Chondrocyte (in vitro differentiated cells): ENCODE results near the gene SPTBN1. TPM values are rescaled to one million over a fixed set of nuclear protein-coding genes. Genes with fewer than 3 reads are reported as not detected.

ENCODE experiments used
- DNase-seq: peaks from one replicate; pipeline ENCODE4 v3.0.0; 2021; ENCODE audit warnings: mixed read lengths, low spot score
- H3K27ac Mint-ChIP-seq: one replicate; pipeline ENCODE4 v1.8.0; 2021; ENCODE audit warnings: mild to moderate bottlenecking, moderate library complexity, mixed read lengths; ENCODE audit not compliant: unreplicated experiment
- H3K27me3 Mint-ChIP-seq: 2 replicates; pipeline ENCODE4 v1.8.0; 2021; ENCODE audit warnings: low read depth, mixed read lengths
- H3K36me3 Mint-ChIP-seq: 2 replicates; pipeline ENCODE4 v1.8.0; 2021; ENCODE audit warnings: low read depth, mixed read lengths
- H3K4me1 Mint-ChIP-seq: 2 replicates; pipeline ENCODE4 v1.8.0; 2021; ENCODE audit warnings: low read depth, mild to moderate bottlenecking, mixed read lengths
- H3K4me3 Mint-ChIP-seq: one replicate; pipeline ENCODE4 v1.8.0; 2021; ENCODE audit warnings: mild to moderate bottlenecking, moderate library complexity, mixed read lengths; ENCODE audit not compliant: unreplicated experiment
- H3K9me3 Mint-ChIP-seq: 2 replicates; pipeline ENCODE4 v1.8.0; 2021; ENCODE audit warnings: low read depth, mixed read lengths
- total RNA-seq: library from RNA; stranded (reverse); gene quantifications from 3 replicates; pipeline ENCODE4 v1.2.1, GENCODE V29; 2021
- TF ChIP-seq, protein P1 (sequence below): fragments of 200-600 bp; sonication (generic); IDR thresholded peaks from 2 replicates; pipeline ENCODE4 v1.5.0; 2021; ENCODE audit warnings: antibody characterized with exemption, mild to moderate bottlenecking, moderate library complexity

SPTBN1 gene
- total RNA-seq, 1 donor from 2014 or later, result 297 TPM

DNA sequence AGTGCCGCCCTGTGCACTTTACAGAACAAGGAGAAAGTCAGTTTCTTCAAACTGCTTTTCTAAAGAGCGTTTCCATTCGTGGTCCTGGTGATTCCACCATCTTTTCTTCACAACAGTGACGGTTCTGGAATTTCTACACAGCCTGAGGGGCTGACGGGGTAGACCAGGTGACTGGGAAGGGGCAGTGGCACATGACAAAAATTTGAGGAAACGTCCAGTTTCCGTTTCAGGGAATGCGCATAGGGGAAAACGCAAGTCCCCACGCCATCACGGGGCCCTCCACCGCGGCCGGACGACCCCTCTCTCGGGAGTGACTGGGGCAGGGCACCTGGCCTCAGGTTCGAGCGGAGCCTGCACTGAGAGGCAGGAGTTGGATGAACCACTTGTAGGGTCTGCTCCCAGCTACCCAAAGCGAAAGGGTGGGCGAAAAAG lies 980 bp upstream of the SPTBN1 start:
- Mint-ChIP-seq H3K27me3 (no peaks in the 10 kb centered on the region), H3K4me3 (peak overlapping the region; percentile 73), H3K36me3 (no peaks in the 10 kb centered on the region), H3K27ac (peak overlapping the region; percentile 82), H3K9me3 (no peaks in the 10 kb centered on the region), H3K4me1 (peaks cover 30% of the 10 kb centered on the region)
- DNase-seq, result no peak
- TF ChIP-seq, protein P1, sequence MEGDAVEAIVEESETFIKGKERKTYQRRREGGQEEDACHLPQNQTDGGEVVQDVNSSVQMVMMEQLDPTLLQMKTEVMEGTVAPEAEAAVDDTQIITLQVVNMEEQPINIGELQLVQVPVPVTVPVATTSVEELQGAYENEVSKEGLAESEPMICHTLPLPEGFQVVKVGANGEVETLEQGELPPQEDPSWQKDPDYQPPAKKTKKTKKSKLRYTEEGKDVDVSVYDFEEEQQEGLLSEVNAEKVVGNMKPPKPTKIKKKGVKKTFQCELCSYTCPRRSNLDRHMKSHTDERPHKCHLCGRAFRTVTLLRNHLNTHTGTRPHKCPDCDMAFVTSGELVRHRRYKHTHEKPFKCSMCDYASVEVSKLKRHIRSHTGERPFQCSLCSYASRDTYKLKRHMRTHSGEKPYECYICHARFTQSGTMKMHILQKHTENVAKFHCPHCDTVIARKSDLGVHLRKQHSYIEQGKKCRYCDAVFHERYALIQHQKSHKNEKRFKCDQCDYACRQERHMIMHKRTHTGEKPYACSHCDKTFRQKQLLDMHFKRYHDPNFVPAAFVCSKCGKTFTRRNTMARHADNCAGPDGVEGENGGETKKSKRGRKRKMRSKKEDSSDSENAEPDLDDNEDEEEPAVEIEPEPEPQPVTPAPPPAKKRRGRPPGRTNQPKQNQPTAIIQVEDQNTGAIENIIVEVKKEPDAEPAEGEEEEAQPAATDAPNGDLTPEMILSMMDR, result no peak

DNA sequence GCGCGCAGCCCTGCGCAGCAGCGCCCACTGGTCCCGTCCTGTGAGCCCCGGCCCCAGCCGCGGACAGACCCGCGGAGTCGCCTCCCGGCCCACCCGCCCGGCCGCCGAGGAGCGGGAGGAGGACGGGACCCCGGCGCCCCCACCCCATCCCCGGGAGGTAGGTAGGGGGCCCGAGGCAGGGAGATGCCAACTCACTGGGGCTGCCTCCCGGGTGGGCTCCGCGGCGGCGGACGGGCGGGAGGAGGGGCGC lies 160 bp downstream of the SPTBN1 start:
- peak overlapping the region; percentile 73 for H3K4me3 Mint-ChIP-seq
- H3K27ac Mint-ChIP-seq, result no peak overlapping the region
- peaks cover 41% of the 10 kb centered on the region for H3K4me1 Mint-ChIP-seq
- H3K36me3 Mint-ChIP-seq, result no peaks in the 10 kb centered on the region
- TF ChIP-seq, protein P1, result no peak
- H3K9me3 Mint-ChIP-seq, result no peaks in the 10 kb centered on the region
- no peaks in the 10 kb centered on the region for H3K27me3 Mint-ChIP-seq
- DNase-seq, result no peak

DNA sequence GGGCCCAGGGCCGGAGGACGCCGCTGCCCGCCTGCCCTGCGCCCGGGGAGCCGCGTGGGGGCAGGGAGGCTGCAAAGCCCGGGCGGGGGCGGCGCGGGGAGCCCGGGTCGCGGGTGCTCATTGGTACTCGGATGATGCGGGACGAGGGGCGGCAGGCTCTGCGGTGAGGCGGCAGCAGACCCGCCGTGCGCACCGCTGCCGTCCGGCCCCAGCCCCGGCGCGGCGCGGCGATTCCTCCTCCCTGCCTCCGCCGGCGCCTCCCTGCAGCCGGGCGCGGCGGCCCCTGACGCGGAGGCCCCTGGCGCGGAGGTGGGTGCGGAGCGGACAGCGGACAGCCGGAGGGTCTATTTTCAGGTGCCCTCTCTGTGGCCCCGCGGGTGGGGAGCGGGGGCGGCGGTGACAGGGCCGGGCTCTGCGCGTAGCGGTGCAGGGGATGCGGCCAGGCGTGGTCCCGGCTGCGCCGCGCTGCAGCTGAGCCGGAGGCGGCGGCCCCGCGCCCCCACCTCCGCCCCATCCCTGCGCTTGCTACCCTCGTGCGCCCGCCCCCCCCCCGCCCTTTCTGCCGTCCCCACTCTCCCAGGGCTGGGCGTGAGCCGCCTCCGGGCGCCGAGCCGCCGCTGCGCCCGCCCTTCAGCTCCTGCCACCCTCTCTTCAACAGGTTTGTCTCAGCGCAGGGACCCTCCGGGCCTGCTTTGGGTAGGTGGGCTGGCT lies 640 bp downstream of the SPTBN1 start:
- DNase-seq, result no peak
- Mint-ChIP-seq H3K4me3 (peak overlapping the region; percentile 98), H3K27ac (peak overlapping the region; percentile 98), H3K9me3 (no peaks in the 10 kb centered on the region), H3K36me3 (no peaks in the 10 kb centered on the region), H3K4me1 (peaks cover 46% of the 10 kb centered on the region), H3K27me3 (no peaks in the 10 kb centered on the region)
- TF ChIP-seq, protein P1, result peak; percentile 19

DNA sequence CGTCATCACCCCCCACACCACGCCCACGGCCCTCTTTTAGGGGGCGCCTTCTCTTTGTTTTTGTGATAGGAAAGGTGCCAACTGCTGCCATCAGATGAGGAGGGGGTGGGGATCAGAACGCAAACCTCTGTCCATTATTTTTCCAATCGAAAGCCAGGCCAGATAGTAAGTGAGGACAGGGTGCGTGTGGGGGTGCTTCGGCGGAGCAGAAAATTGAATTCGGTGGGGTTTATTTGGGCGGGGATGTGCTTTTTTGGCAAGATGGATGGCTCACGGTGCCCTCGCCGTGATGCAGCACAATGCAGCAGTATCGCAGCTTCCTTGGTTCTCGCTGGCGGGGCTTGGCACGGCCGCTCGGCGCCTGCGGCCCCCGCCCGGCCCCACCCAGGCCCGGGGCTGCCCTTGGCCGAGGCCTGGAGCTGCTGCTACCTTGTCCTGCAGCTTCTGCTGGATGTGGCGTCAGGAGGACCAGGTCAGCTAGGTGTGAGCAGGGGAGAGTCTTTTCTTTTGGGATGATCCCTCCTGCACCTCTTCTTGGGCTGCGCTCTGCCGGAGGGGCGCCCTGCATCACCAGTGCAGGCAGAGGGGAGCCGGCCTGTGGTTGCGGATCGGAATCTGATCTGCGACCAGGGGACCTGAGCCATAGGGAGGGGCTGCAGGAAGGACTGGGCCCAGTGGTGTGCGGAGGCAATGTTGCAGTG lies 1.3 kb downstream of the SPTBN1 start:
- Mint-ChIP-seq H3K9me3 (no peaks in the 10 kb centered on the region), H3K4me3 (peak overlapping the region; percentile 98), H3K4me1 (peaks cover 48% of the 10 kb centered on the region), H3K27ac (peak overlapping the region; percentile 98), H3K36me3 (no peaks in the 10 kb centered on the region), H3K27me3 (no peaks in the 10 kb centered on the region)
- DNase-seq, result no peak
- TF ChIP-seq, protein P1, result peak; percentile 19

DNA sequence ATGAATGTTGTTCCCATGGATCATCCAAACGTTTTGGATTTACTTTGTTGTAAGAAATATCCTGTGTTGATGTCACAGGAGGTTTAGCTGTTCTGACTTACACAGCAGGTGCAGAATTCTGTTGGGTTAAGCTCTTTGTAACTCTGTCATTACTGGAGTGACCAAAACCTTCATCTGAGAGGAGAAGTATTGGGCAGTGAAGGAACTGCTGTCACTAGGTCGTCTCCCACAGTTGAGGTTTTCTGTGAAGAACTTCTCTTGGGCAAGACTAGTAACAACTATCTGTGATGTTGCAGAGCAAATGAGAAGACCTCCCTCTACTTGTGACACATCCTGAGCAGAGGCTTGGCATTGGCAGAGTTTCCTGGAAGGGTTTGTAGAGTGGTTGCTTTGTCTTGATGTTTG lies 2.9 kb downstream of the SPTBN1 start:
- Mint-ChIP-seq H3K27ac (peak overlapping the region; percentile 94), H3K36me3 (no peaks in the 10 kb centered on the region), H3K4me3 (peak overlapping the region; percentile 98), H3K27me3 (no peaks in the 10 kb centered on the region), H3K4me1 (peaks cover 57% of the 10 kb centered on the region), H3K9me3 (no peaks in the 10 kb centered on the region)
- no peak for DNase-seq
- TF ChIP-seq, protein P1, result no peak
